HG02571 (cell line): ENCODE data around the gene CNIH1.
A peak's percentile ranks its signal among the peaks of the same experiment; 100 is the strongest.
"Not testable (repeated sequence)": the region's sequence is repeated elsewhere in the genome, so short reads cannot be mapped to it uniquely, and the experiment has no call there.

Experiments used
- ATAC-seq: cut with Tn5 transposase; IDR thresholded peaks from one replicate; pipeline ENCODE4 v1.9.1; 2021; ENCODE audit warnings: mild to moderate bottlenecking, moderate library complexity; ENCODE audit not compliant: unreplicated experiment

CNIH1 gene

DNA sequence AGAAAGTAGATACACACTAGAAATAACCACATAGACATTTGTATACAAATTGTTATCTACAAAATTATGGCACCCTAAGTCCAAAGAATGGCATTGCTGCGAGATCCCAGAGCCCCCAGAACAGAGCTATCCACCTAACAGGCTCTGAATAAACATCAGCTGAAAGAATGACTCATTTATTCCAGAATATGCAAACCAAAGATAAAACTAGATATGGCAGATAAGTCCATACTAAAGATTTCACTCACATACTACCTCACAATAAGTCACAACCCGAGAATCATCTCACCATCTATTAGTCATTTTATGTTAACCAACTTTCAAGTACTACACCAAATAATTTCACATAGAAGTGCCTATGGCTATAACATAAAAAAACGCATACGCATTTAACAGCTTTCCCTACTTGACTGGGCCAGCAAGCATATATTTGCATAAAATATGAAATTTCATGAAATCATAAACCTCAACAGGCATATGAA, 5.6 kb downstream of the CNIH1 start:
- ATAC-seq, result no peak

DNA sequence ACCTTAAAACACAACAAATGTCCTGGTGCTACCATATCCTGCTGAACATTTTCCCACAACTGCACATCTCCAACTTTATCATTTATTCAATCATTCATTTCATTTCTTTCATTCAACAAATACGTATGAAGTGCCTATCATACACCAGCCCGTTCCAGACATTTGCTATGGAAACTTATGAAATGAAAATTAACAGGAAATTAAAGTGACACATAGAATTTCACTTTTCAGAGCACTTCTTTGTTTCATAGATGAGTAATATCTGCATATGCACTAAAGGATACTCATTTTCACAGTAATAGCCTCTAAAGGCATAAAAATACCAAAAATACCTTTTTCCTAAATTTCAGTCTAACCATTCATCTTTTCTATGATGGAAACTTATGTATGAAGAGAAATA, 12.6 kb downstream of the CNIH1 start:
- ATAC-seq, result no peak

GRCh38 chr14:54427871-54428270, 13.3 kb downstream of the CNIH1 start:
- no peak for ATAC-seq

GRCh38 chr14:54425537-54426274, 15.5 kb downstream of the CNIH1 start:
- no peak for ATAC-seq

GRCh38 chr14:54425068-54425467, 16.1 kb downstream of the CNIH1 start:
- no peak for ATAC-seq

GRCh38 chr14:54424479-54424901, 16.7 kb downstream of the CNIH1 start:
- no peak for ATAC-seq

- no peak for ATAC-seq
Observed at GRCh38 chr14:54423991-54424390, 17.2 kb downstream of the CNIH1 start.

DNA sequence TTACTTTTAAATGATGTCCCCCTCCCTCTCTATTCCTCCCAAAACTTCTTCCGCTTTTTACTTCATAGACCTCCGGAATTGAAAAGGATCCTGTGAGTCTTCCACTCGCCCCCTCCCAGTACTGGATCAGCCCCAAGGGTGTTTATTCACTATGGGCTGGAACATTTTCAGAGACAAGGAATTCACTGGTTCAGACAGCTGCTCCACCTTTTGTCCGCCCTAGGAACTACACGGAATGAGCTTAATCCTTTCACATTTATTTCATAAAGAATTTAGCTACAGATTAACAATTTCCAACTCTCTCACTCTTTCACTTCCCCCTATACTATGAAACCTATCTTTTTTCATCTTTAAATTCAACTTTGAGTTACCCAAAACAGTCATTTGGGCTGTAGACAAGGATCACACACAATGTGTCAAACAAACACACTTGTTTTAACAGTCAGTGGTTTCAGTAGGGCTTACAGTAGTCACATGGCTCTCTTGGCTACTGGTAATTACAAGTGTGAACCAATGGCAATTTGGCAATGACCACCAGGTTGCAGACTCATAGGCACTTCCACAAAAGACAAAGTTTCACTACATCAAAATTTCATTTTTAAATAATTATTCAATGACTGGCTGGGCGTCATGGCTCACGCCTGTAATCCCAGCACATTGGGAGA, 20.6 kb downstream of the CNIH1 start:
- ATAC-seq, result no peak

DNA sequence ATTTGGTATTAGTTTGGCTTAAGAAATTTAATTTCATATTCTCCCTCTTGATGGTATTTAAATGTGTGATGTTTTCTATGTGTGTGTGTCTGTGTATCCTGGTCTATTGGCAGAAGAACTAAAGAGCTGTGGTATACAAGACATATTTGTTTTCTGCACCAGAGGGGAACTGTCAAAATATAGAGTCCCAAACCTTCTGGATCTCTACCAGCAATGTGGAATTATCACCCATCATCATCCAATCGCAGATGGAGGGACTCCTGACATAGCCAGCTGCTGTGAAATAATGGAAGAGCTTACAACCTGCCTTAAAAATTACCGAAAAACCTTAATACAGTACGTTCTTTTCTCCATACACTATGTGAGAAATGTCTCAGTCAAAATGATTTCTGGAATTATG, 29.8 kb downstream of the CNIH1 start:
- no peak for ATAC-seq

- no peak for ATAC-seq
Observed at GRCh38 chr14:54410215-54410614, 31.0 kb downstream of the CNIH1 start.

GRCh38 chr14:54403401-54404005, 37.7 kb downstream of the CNIH1 start:
- not testable (repeated sequence) for ATAC-seq

DNA sequence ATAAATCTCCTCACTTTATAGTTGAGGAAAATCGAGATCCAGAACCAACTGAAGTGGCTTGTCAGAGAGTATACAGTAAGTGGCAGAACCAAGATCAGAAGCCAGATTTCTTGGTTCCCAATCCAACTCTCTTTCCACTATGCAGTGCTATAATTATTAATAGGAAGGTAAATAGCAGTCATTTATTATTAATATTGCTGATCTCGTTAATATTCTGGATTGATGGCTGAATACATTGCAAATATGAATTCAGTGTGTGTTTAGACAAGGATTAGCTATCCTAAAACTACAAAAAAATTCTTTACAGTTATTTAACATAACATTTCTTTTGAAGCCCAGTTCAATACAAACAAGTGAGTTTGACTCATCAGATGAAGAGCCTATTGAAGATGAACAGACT, 41.6 kb downstream of the CNIH1 start:
- ATAC-seq, result no peak

GRCh38 chr14:54396493-54397335, 44.5 kb downstream of the CNIH1 start, which contains the start of gene CDKN3:
CDKN3 (plus strand) TSS chr14:54397007; CDS start chr14:54397069, 62 bp downstream.
- ATAC-seq, result peak; percentile 98

DNA sequence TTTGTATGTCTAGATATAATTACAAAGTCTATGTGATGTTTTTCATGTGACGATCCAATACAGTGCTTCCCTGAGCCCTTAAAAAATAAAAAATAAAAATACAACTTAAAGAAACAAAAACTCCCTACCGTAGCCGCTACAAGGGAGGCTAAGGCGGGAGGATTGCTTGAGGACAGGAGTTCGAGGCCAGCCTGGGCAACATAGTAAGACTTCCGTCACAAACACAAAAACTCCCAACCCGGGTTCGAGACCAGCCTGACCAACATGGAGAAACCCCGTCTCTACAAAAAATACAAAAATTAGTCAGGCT, 45.0 kb downstream of the CNIH1 start:
- ATAC-seq, result no peak

- ATAC-seq, result no peak
Observed at GRCh38 chr14:54395716-54396115, 45.5 kb downstream of the CNIH1 start.

DNA sequence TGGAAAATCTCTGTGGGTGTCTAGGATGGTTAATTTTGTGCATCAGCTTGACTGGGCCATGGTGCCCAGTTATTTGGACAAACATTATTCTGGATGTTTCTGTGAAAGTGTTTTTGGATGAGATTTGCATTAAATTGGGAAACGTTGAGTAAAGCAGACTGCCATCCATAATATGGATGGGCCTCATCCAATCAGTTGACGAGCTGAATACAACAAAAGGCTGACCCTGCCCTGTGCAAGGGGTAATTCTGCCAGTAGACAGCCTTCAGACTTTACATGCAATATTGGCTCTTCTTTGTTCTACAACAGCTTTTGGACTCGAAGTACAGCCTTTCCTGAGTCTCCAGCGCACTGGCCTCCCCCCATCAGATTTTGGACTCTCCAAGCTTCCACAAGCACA, 45.9 kb downstream of the CNIH1 start:
- ATAC-seq, result no peak

- no peak for ATAC-seq
Observed at GRCh38 chr14:54394596-54394995, 46.6 kb downstream of the CNIH1 start.

DNA sequence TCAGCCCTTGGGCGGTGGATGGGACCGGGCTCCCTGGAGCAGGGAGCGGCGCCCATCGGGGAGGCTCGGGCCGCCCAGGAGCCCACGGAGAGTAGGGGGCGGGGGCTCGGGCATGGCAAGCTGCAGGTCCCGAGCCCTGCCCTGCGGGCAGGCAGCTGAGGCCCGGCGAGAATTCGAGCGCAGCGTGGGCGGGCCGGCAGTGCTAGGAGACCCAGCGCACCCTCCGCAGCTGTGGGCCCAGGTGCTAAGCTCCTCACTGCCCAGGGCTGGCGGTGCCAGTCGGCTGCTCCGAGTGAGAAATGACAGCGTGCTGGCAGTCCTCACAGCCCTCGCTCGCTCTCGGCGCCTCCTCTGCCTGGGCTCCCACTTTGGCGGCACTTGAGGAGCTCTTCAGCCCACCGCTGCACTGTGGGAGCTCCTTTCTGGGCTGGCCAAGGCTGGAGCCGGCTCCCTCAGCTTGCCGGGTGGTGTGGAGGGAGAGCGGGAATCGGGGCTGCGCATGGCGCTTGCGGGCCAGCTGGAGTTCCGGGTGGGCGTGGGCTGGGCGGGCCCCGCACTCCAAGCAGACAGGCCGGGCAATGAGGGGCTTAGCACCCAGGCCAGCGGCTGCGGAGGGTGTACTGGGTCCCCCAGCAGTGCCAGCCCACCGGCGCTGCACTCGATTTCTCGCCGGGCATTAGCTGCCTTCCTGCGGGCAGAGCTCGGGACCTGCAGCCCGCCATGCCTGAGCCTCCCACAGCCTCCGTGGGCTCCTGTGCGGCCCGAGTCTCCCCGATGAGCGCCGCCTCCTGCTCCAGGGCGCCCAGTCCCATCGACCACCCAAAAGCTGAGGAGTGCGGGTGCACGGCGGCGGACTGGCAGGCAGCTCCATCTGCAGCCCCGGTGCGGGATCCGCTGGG, 47.9 kb downstream of the CNIH1 start:
- ATAC-seq, result not testable (repeated sequence)

- ATAC-seq, result no peak
Observed at GRCh38 chr14:54392131-54392859, 48.9 kb downstream of the CNIH1 start.
